IMR-90 (cell line): ENCODE data around the gene MAPK9.

ENCODE experiments used
- BHLHE40 ChIP-seq: fragments of 150-350 bp; IDR thresholded peaks from 2 replicates; pipeline ENCODE4 v1.6.1; 2016; ENCODE audit warnings: mild to moderate bottlenecking, low read depth, low read length
- CEBPB ChIP-seq: IDR thresholded peaks from 2 replicates; pipeline ENCODE4 v1.6.1; 2012; ENCODE audit warnings: low read depth, low read length, improper control_type of control experiment
- CTCF ChIP-seq: conservative IDR thresholded peaks from 2 replicates; pipeline ENCODE4 v1.5.1; 2012; ENCODE audit warnings: mild to moderate bottlenecking, low read depth, low read length, improper control_type of control experiment
- POLR2A ChIP-seq: IDR thresholded peaks from 2 replicates; pipeline ENCODE4 v1.6.1; 2012; ENCODE audit warnings: mild to moderate bottlenecking, low read depth, low read length
- SMC3 ChIP-seq: fragments of 150-350 bp; IDR thresholded peaks from 2 replicates; pipeline ENCODE4 v1.6.1; 2016; ENCODE audit warnings: low read depth, mild to moderate bottlenecking, antibody characterized with exemption, low read length, moderate library complexity
- TF ChIP-seq, protein P1 (sequence below): fragments of 150-350 bp; IDR thresholded peaks from 2 replicates; pipeline ENCODE4 v1.6.1; 2017; ENCODE audit warnings: mild to moderate bottlenecking, antibody characterized with exemption, low read length, low read depth

- TF ChIP-seq, protein P1, sequence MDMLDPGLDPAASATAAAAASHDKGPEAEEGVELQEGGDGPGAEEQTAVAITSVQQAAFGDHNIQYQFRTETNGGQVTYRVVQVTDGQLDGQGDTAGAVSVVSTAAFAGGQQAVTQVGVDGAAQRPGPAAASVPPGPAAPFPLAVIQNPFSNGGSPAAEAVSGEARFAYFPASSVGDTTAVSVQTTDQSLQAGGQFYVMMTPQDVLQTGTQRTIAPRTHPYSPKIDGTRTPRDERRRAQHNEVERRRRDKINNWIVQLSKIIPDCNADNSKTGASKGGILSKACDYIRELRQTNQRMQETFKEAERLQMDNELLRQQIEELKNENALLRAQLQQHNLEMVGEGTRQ: no peak
- TF ChIP-seq CTCF: no peak
- TF ChIP-seq POLR2A: no peak
- TF ChIP-seq BHLHE40: no peak
- TF ChIP-seq CEBPB: no peak
- no peak for TF ChIP-seq SMC3
Observed at GRCh38 chr5:180294411-180294810, 2.5 kb upstream of the MAPK9 start.
